GM18907 (cell line): ENCODE measurements around the gene MSH2.
A peak's percentile ranks its signal among the peaks of the same experiment; 100 is the strongest.

Experiments used
- ATAC-seq: cut with Tn5 transposase; IDR thresholded peaks from one replicate; pipeline ENCODE4 v1.9.1; 2021; ENCODE audit warnings: mild to moderate bottlenecking, moderate library complexity; ENCODE audit not compliant: unreplicated experiment

The MSH2 gene

DNA sequence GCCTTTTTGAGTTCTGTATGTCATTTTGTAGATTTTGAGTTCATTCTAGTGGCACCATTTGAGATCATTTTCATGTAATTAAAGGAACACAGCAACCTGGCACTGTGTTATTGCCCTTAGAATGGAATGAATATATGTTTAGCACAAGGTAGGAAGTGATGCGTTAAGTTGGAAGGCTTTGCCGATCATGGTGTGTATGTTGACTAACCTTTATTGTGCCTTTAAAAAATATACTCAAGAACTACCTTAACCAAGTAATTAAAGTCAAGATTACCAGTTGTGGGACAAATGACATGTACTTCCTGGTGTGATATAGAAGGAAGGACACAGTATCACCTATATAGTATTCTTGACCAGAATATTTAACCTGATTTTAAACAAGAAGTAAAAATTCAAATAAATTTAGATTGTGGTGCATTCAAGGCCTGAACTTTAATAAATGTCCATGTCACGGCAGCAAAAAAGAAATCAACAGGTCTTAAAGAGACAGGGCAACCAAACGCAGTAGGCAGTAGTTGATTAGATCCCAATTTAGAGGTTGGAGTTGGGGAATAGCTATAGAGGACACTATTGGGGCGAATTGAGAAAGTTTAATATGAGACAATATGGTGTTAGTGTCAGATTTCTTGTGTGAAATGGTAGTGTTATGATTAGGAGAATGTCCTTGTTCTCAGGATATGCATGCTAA is 68.6 kb downstream of the MSH2 start:
- no peak for ATAC-seq

DNA sequence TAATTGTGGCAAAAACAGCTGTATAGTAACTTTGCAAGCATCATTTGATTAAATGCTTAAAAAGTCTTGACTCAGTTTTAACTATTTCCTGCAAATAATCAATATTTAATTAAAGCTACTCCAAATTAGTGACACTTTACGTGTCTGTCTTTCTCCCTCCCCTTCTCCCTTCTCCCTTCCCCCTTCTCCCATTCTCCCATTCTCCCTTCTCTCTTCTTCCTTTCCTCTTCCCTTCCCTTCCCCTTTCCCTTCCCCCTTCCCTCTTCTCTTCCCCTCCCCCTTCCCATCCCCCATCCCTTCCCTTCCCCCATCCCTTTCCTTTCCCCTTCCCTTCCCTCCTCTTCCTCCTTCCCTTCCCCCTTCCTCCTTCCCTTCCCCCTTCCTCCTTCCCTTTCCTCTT is 76.9 kb downstream of the MSH2 start:
- no peak for ATAC-seq

- no peak for ATAC-seq
Measured at GRCh38 chr2:47483191-47483590, 80.2 kb downstream of the MSH2 start.

DNA sequence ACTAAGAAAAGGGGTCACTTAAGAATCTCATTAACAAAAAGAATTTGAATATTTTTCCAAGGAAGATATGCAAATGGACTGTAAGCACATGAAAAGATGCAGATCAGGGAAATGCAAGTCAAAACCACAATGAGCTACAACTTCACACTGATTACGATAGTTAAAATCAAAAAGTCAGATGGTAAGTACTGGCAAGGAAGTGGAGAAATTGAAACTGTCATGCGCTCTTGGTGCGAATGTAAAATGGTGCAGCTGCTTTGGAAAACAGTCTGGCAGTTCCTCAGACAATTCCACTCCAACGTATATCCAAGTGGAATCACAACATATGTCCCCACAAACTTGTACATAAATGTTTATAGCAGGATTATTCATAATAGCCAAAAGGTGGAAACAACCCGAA is 81.4 kb downstream of the MSH2 start:
- ATAC-seq = no peak

DNA sequence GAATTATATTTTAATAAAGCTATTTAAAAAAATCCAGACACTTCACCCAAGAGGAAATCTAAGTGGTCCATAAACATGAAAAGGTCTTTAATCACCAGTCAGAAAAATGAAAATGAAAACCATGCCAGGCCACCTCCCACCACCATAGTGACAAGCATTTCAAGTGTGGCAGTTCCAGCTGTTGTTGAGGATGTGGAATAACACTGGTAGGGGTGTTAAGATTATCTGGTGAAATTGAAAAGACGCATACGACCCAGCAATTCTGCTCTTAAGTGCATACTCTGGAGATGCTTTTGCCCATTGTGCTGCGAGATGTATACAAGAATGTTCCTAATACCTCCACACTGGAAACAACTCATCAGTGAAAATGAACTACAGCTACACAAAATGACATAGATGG is 82.2 kb downstream of the MSH2 start:
- ATAC-seq = no peak

DNA sequence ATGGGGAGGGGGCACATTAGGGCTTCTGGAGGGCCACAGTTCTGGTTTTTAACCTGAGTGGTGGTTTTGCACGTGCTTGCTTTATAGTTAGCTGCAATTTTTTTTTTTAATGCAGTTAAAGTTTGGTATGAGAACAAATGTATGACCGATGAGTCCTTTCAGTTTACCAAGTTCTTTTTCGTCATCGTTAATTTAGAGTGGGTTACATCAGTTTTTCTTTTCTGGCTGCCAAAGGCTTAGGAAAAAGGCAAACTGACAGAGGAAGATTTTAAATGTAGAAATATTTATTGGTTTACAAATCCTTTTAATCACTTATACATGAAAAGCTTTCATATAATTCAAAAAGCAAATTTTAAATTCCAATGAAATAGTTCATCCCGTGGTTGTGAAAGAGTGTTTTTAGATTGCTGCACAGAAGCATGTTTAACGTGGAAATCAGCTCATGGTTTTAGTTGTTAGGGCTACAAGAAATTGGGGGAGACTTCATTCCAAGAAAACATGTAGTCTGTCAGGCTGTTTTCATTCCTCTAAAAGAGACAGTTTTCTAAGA is 82.9 kb downstream of the MSH2 start:
- ATAC-seq = no peak

DNA sequence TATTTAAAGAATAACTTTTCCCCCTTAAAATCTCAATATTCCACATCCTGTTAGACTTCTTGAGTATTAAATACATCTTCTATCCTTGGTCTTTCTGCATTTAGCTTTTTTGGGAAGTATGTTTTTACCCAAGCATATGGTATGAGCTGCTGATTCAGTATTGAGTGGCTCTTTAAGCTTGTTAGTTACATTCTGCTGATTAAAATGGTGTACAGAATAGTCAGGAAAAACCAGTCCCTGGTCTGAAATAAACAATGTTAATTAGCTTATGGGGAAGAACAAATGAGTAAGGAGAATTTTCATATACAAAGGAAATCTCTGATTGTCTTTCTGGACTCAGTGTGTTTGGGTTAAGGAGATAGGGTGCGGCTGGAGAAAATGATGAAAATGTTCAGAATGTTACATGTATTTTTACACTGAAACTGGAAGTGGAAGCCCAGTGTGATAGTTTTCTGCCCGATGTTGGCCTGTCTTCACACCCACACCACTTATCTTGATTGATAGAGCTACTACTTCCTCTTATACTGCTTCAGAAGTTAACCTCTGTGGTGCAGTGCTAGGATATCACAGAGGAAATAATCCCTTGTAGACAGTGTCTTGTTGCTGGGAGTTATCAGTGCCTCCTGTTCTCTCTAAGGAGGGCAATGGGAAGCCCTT is 84.0 kb downstream of the MSH2 start:
- ATAC-seq = peak; percentile 71

DNA sequence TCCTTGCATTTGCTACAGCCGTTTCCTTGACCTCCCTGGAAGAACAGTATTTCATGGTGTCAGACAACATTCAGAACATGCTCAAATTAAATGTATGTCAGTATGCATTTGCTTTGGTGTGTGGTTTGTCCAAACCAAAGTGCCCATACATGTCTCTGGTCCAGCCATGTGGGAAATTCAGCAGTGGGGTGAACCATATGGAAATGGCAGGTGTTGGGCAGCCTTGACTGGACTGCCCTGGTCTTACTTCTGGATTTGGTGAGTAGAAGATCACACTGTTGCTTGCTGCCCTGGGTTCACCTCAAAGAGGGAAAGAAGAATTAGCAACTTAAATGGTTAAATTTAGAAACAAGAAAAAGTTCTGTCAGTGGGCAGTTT is 84.5 kb downstream of the MSH2 start:
- ATAC-seq = no peak

DNA sequence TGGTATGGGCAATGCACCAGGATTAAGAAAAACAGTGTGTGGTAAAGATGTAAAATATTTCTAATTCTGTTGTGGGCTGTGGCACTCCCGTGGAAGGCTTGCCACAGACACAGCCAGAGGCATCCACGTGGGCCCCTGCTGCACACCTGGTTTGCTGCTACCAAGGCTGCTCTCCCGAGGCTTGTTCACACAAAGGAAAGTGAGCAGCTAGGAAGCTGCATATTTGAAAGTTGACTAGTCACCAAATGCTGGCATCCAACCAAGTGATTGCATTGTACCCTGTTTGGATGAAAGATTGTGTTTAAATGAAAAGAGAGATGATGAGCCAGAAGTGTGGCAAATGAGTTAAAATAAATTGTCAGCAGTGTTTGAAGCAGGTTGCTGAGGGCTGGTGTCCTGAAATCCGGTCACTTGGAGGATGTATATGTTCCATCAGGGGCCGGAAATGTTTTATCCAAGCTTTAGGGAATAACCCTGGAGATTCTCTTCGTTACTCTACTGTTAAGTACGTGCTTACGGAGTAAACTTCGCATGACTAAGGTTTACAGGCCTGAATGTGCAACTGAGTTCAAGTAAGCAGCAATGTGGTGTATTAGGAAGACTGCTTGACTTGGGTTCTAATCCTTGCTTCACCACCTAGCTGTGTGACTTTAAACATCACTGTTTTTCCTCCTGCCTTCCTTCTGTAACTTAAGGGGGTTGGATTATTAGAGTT is 86.1 kb downstream of the MSH2 start:
- ATAC-seq = no peak

GRCh38 chr2:47490406-47490805 is 87.5 kb downstream of the MSH2 start:
- ATAC-seq = no peak

DNA sequence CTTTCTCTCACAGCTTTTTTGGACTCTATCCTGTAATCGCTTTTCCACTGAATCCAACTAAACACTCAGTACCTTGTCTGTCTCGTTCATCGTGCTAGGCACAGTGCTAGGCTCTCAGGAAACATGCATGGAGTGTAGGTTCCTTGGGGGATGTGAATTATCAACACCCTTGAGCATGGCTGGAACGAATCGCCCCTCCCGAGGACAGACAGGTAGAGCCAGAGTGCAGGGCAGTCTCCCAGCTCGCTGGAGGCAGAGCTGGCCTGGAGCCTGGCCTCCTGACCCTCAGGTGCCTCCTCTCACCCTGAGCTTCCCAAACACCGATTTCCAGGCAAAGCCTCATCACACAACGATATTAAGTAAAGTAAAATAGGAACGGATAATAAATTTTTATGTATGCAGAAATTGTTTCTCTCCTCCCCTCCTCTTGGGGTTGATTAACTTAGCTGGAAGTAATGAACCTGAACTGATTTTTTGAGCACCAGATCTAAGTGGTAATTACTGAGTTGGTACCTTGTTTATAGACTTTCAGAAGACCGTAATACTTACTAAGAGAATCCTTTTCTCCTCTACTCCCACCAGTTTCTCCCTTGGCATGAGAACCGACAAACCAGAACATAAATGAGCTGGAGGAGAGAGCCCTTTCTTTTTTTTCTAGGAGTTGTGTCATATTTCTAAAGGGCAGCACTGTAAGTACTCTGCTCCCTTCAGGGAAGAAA is 90.5 kb downstream of the MSH2 start:
- ATAC-seq = no peak

DNA sequence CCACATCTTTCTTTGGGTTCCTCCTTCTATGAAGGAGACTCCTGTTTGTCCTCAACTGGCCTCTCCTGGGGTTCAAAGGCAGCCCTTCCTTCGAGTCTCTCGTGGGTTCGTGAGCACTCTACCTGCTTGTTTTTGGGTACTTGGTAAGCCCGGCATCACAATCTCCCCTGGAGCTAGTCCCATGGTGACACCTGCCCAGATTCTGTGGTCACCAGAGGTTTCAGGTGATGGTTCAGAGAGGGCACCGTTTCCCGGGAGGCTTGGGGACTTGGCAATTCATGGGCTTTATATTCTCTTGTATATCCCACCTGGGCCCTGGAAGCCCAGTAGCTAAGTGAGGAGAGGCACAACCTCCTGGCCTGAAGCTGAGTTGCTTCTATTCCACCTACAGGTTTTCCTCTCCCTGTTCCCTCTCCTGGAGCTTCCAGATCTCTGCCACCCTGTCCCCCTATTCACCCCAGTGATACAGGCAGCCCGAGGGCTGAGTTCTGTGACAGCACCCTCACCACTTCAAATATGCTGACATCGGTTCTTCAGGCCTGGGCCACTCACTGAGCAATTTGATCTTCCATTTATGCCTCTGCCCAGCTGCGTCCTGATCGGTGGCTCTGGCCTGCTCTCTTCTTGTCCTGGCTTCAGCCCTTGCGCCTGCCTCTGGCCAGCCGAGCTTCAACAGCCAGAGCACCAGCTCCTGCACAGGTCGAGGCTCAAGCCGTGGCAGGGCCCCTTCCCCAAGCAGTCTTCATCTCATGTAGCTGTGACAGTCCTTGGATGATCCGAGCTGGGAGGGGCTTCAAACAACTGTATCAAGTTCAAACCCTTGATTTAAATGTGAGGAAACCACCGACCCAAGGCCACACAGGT is 91.5 kb downstream of the MSH2 start:
- ATAC-seq = no peak

DNA sequence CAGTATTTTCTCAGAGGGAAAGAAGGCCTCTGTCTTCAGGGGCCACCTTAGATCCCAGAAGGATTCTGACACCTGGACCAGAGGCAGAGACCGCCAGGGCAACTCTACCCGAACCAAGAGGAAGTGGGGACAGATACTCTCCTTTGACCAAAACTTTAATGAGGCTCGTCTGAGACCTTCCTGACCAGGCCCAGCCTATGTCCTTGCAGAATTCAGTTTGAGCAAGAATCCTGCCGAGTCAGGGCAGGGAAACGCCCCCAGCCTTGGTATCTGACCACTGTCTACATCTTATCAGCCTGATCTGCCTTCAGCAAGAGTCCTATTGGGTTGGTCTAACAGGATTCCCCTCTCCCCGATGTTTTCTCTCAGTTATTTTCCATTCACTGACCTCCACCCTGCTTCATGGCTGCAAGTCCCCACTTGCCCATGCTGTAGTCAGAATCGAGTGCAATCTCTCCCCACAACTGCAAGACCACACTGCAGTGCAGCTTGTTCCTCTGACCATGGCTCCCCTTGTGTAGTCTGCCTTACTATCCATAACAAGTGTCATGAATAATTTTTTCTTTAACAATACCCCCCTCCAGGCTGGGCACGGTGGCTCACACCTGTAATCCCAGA is 95.0 kb downstream of the MSH2 start:
- ATAC-seq = no peak

DNA sequence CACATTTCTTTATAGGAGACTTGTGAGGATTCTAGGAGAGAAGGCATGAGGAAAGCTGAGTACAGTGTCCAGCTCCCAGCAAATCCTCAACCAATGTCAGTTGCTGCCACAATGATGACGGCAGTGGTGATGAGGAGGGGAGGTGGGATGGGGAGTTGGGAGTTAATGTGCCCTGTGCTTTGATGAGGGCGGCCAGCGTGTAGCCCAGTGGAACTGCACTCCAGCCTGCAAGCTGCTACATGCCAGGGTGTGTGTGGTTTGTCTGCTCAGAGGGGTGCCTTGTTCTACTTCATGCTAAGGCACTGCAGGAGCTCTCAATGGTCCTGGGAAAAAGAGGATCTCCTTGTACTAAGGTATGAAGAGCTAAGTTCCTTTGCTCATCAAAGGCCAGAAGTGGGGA is 96.1 kb downstream of the MSH2 start:
- no peak for ATAC-seq

DNA sequence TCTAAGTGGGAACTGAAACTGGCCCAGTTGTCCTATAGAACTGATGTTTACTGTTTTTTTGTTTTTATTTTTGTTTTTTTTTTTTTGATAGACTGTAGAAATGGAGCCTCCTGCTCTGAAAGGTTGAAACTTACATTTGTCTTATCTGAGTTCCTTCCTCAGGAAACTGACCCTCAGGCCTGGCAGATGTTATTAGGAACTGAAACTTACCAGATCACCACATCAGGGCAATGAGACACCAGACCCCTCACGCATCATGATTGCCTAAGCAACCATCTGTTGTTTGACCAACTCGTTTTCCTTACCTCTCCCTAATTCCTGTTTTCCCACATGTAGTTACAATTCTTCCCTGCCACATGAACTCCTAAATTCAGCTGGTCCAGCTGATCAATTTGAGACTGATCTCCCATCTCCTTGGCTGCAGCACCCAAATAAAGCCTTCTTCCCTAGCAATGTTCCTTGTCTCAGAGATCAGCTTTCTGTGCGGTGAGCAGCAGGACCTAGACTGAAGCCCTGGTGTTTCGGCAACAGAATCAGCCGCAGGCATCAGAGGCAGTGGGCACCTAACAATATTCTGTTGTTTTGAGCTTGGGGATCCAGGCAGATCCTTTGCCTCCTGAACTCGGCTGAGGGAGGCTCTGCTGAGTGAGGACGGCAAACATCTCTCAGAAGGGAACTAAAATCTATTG is 96.8 kb downstream of the MSH2 start:
- no peak for ATAC-seq

GRCh38 chr2:47501374-47502200 is 98.6 kb downstream of the MSH2 start:
- no peak for ATAC-seq

DNA sequence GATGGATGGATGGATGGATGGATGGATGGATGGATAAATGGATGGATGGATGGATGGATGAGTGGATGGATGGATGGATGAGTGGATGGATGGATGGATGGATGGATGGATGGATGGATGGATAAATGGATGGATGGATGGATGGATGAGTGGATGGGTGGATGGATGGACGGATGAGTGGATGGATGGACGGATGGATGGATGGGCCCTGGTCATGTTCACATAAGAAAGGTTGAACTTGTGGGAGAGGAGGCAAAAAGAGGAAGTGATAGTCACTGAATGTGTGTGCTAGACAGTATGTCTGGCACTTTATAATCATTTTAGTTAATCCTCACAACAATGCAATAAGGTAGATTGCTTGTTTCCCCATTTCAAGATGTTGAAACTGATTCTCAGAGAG is 99.5 kb downstream of the MSH2 start:
- peak; percentile 77 for ATAC-seq

GRCh38 chr2:47503481-47504070 is 100.6 kb downstream of the MSH2 start:
- ATAC-seq = peak; percentile 71
